ENCODE data around the gene GLIPR1. TPM values are rescaled to one million over a fixed set of nuclear protein-coding genes. Genes with fewer than 3 reads are reported as not detected.
"Not testable (repeated sequence)": the region's sequence is repeated elsewhere in the genome, so short reads cannot be mapped to it uniquely, and the experiment has no call there.

GLIPR1 gene
- total RNA-seq, 4 donors from 2014 or later = 2.5 to 12.0 (median 3.8) TPM

DNA sequence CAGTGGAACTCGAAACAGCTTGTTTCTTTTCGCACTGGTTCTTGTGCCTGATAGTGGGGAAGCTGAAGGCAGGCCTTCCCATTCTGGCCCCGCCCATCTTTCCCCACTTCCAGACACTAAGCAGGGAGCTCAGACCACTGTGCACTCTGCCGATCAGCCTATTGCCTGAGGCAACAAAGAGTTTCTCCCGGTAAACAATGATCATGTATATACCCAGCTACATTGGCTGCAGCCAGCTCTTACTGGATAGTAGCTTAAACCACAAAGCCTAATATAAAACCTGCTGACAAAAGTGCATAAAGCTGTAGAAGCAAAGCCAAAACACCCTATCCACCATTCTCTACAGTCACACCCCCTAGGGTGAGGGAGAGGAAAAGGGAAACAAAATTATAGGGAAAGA, 24.7 kb upstream of the GLIPR1 start:
- TF ChIP-seq CTCF (IDR thresholded peaks at IDR 0.05) = no peak
- no peak for TF ChIP-seq POLR2A (IDR thresholded peaks at IDR 0.05)
- H3K4me3 ChIP-seq (ENCODE audit: low read depth, poor library complexity, severe bottlenecking) = no peak overlapping the region
- DNase-seq (ENCODE audit: low spot score in 2 of 2) = no peak
- intact Hi-C loops (cut with DNase I; ENCODE audit: low total_unique reads) = no loop called here
- WGBS, 2 donors = 67 to 85% methylated on average over 5 of the region's 5 CpGs

- intact Hi-C loops (cut with DNase I; ENCODE audit: low total_unique reads) = no loop called here
- 61 to 81% methylated on average over 1 of the region's 1 CpG for WGBS, 2 donors
- no peak for DNase-seq (ENCODE audit: low spot score in 2 of 2)
- no peak for TF ChIP-seq POLR2A (IDR thresholded peaks at IDR 0.05)
- no peak overlapping the region for H3K4me3 ChIP-seq (ENCODE audit: low read depth, poor library complexity, severe bottlenecking)
These were observed 23.4 kb upstream of the GLIPR1 start for GRCh38 chr12:75457191-75457590.

DNA sequence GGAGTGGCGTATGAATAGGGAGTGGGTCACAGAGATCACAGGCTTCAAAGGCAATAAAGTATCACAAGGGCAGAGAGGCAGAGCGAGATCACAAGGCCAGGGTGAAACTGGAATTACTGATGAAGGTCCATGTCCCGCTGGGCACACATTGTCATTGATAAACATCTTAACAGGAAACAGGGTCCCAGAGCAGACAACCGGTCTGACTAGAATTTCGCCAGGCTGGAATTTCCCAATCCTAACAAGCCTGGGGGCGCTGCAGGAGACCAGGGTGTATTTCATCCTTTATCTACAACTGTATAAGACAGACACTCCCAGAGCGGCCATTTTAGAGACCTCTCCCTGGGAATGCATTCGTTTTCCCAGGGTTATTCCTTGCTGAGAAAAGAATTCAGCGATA, 22.7 kb upstream of the GLIPR1 start:
- H3K4me3 ChIP-seq (ENCODE audit: low read depth, poor library complexity, severe bottlenecking); DNase-seq (ENCODE audit: low spot score in 2 of 2); intact Hi-C loops (cut with DNase I; ENCODE audit: low total_unique reads): not testable (repeated sequence)
- 62 to 75% methylated on average over 9 of the region's 9 CpGs for WGBS, 2 donors

- DNase-seq (ENCODE audit: low spot score in 2 of 2) = no peak
- TF ChIP-seq CTCF (IDR thresholded peaks at IDR 0.05) (no peak), POLR2A (IDR thresholded peaks at IDR 0.05) (no peak)
- no peak overlapping the region for H3K4me3 ChIP-seq (ENCODE audit: low read depth, poor library complexity, severe bottlenecking)
- intact Hi-C loops (cut with DNase I; ENCODE audit: low total_unique reads) = no loop called here
- WGBS, 2 donors = 57 to 67% methylated on average over 3 of the region's 3 CpGs
These were observed 20.8 kb upstream of the GLIPR1 start for GRCh38 chr12:75459755-75460154.

GRCh38 chr12:75460204-75460603, 20.4 kb upstream of the GLIPR1 start:
- TF ChIP-seq POLR2A (IDR thresholded peaks at IDR 0.05) (no peak), CTCF (IDR thresholded peaks at IDR 0.05) (no peak)
- no peak for DNase-seq (ENCODE audit: low spot score in 2 of 2)
- intact Hi-C loops (cut with DNase I; ENCODE audit: low total_unique reads) = no loop called here
- H3K4me3 ChIP-seq (ENCODE audit: low read depth, poor library complexity, severe bottlenecking) = no peak overlapping the region

DNA sequence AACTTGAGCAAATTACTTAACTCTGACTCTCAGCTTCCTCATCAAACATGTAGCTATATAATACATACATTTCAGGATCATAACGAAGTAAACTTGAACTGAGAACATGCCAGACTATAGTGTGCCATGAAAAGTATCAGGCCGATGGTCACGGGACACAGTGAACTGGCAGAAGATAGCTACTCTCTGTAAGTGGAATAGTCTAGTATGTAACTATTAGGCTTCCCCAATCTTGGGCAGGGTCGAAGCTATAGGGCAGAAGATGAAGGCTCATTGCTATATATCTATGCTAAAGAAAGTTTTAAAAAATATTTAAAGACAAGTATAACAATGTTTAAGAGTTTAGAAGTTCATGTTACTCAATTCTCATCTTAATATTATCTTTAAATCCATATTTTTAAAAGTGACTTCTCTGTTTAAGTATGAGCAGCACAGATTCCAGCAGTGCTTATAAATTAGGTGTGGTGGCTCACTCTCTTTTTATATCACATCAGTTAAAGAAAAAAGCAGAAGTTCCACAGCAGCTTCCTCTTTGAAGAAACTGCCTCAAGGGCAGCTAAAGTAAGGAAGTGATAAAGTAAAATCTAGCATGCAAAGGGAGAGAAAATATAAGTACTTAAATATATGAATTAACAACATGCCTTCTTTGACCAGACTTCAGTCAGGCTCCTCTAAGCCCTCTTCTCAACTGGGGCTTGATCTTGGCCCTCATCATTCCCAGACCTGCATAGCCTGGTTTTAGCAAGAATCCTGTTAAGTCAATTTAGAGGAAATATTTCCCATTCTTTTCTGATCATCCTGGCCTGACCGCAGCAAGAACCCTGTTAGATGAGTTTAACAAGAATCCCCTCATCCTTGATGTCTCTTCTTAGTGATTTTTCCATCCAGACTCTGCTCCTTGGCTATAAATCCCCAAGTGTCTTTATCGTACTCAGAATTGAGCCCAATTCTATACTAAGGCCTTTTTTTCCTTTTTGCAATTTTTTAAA, 8.4 kb upstream of the GLIPR1 start:
- DNase-seq (ENCODE audit: low spot score in 2 of 2) = no peak
- intact Hi-C loops (cut with DNase I; ENCODE audit: low total_unique reads) = no loop called here
- no peak overlapping the region for H3K4me3 ChIP-seq (ENCODE audit: low read depth, poor library complexity, severe bottlenecking)
- TF ChIP-seq CTCF (IDR thresholded peaks at IDR 0.05) (no peak), POLR2A (IDR thresholded peaks at IDR 0.05) (no peak)
- WGBS, 2 donors = 58 to 71% methylated on average over 6 of the region's 6 CpGs

DNA sequence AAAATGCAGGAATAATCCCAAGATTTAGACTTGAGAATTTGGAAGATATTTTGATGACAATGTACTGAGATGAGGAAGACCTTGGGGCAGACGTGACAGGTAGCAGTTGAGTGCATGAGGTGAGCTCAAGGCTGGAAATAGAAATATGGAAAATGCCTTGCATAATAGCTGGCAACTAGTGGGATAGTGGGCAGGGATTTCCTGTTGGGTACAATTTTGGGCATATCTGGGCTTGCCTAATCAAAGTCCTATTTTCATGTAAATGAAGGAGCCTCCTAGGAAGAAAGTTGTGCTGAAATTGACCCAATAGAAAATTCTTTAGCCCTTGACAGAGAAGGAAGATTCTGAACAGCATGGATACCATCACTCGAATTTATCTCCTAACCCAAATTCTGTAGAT, 6.4 kb upstream of the GLIPR1 start:
- no peak overlapping the region for H3K4me3 ChIP-seq (ENCODE audit: low read depth, poor library complexity, severe bottlenecking)
- TF ChIP-seq CTCF (IDR thresholded peaks at IDR 0.05) (no peak), POLR2A (IDR thresholded peaks at IDR 0.05) (no peak)
- intact Hi-C loops (cut with DNase I; ENCODE audit: low total_unique reads) = no loop called here
- no peak for DNase-seq (ENCODE audit: low spot score in 2 of 2)
- 44 to 50% methylated on average over 2 of the region's 2 CpGs for WGBS, 2 donors
